H1 (cell line): ENCODE data around the gene GBX1. TPM values are rescaled to one million over a fixed set of nuclear protein-coding genes. Genes with fewer than 3 reads are reported as not detected.

ENCODE experiments used
- CTCF ChIA-PET: fragments of 300-600 bp; sonication (Branson Sonifier 250); formaldehyde crosslinking; loops from one replicate; lab custom pipeline; 2021; ENCODE audit not compliant: partially characterized antibody; lab: Charles Lee
- POLR2A ChIA-PET: fragments of 300-600 bp; sonication (Branson Sonifier 250); formaldehyde crosslinking; loops from one replicate; lab custom pipeline; 2021; ENCODE audit warnings: inconsistent platforms; ENCODE audit not compliant: partially characterized antibody; lab: Charles Lee
- DNase-seq, 2 experiments: peaks; one replicate each; pipeline versions ENCODE4 v3.0.0 to v3.0.0-alpha.2; 2010 to 2022; ENCODE audit warnings: low spot score in 2 of 2, low read depth in 1 of 2, mixed read lengths in 1 of 2
- FAIRE-seq: peaks from 2 replicates; lab custom pipeline; 2011; peaks lifted over from hg19 to GRCh38; lab: Jason Lieb, UNC
- H2AFZ ChIP-seq: 2 replicates; pipeline ENCODE4 v1.8.1; 2012; ENCODE audit warnings: low read length, inconsistent platforms
- H2AK5ac ChIP-seq: 2 replicates; pipeline ENCODE4 v1.6.1; 2013; ENCODE audit warnings: low read depth, low read length
- H2BK120ac ChIP-seq: replicated peaks from 2 replicates; pipeline ENCODE3; 2013; ENCODE audit warnings: low read depth, low read length, inconsistent platforms
- H2BK12ac ChIP-seq: 2 replicates; pipeline ENCODE4 v1.6.1; 2013; ENCODE audit warnings: low read depth, low read length
- H2BK15ac ChIP-seq: 2 replicates; pipeline ENCODE4 v1.6.1; 2013; ENCODE audit warnings: low read length
- H2BK20ac ChIP-seq: 2 replicates; pipeline ENCODE4 v1.6.1; 2013; ENCODE audit warnings: low read length
- H2BK5ac ChIP-seq: 2 replicates; pipeline ENCODE4 v1.6.1; 2013; ENCODE audit warnings: low read depth, low read length
- H3K14ac ChIP-seq: 2 replicates; pipeline ENCODE4 v1.6.1; 2013; ENCODE audit warnings: inconsistent platforms; ENCODE audit not compliant: insufficient read length
- H3K18ac ChIP-seq: 2 replicates; pipeline ENCODE4 v1.6.1; 2013; ENCODE audit warnings: low read length; ENCODE audit errors: extremely low read depth
- H3K23ac ChIP-seq: 2 replicates; pipeline ENCODE4 v1.6.1; 2013; ENCODE audit warnings: inconsistent platforms; ENCODE audit not compliant: insufficient read length
- H3K23me2 ChIP-seq: 2 replicates; pipeline ENCODE4 v1.6.1; 2013; ENCODE audit warnings: low read depth, low read length
- H3K27ac ChIP-seq: 2 replicates; pipeline ENCODE4 v1.6.1; 2011; ENCODE audit warnings: low read depth, low read length, inconsistent platforms
- H3K27me3 ChIP-seq, 4 experiments: replicated peaks in 1 of 4; 1 replicate in 1 of 4; 2 replicates in 3 of 4; pipeline versions ENCODE4 v1.6.1 to v1.8.1; 2011 to 2013; ENCODE audit warnings: low read length in 3 of 4, mild to moderate bottlenecking in 3 of 4, inconsistent platforms in 2 of 4, mixed read lengths in 2 of 4, moderate library complexity in 1 of 4; ENCODE audit not compliant: control insufficient read depth in 3 of 4, insufficient read depth in 3 of 4; ENCODE audit errors: extremely low read depth in 1 of 4
- H3K36me3 ChIP-seq, 4 experiments: 2 replicates each; pipeline versions ENCODE4 v1.6.1 to v1.8.1; 2011 to 2013; ENCODE audit warnings: mild to moderate bottlenecking in 4 of 4, low read length in 3 of 4, moderate library complexity in 2 of 4, control low read depth in 1 of 4, inconsistent platforms in 1 of 4; ENCODE audit not compliant: insufficient read depth in 4 of 4, control insufficient read depth in 2 of 4
- H3K4ac ChIP-seq: replicated peaks from 2 replicates; pipeline ENCODE3; 2013; ENCODE audit warnings: low read length, low read depth, mixed read lengths, inconsistent platforms; ENCODE audit not compliant: insufficient read length
- H3K4me1 ChIP-seq, 4 experiments: replicated peaks in 1 of 4; 1 replicate in 1 of 4; 2 replicates in 3 of 4; pipeline versions ENCODE4 v1.6.1 to v1.8.1; 2011 to 2013; ENCODE audit warnings: low read length in 3 of 4, inconsistent platforms in 2 of 4, mixed read lengths in 1 of 4; ENCODE audit not compliant: insufficient read depth in 4 of 4, control insufficient read depth in 3 of 4
- H3K4me2 ChIP-seq, 2 experiments: 2 replicates each; pipeline versions ENCODE4 v1.6.1 to v1.8.1; 2011 to 2013; ENCODE audit warnings: low read depth in 2 of 2, low read length in 2 of 2, control low read depth in 1 of 2, inconsistent platforms in 1 of 2, mild to moderate bottlenecking in 1 of 2; ENCODE audit not compliant: insufficient read depth in 1 of 2
- H3K4me3 ChIP-seq, 4 experiments: fragments of 200-600, 300-600 bp in 1 of 4; sonication (generic), shearing (Covaris generic), sonication (Bioruptor Twin) in 1 of 4; 2 replicates each; pipeline versions ENCODE4 v1.5.1 to v1.8.1; 2011 to 2016; ENCODE audit warnings: low read length in 4 of 4, low read depth in 3 of 4, control low read depth in 2 of 4, inconsistent platforms in 2 of 4, mild to moderate bottlenecking in 2 of 4, mixed read lengths in 1 of 4, moderate library complexity in 1 of 4; ENCODE audit not compliant: insufficient read depth in 2 of 4; ENCODE audit errors: extremely low read depth in 1 of 4
- H3K56ac ChIP-seq: replicated peaks from 2 replicates; pipeline ENCODE3; 2013; ENCODE audit warnings: low read depth, mild to moderate bottlenecking, mixed read lengths, low read length, inconsistent platforms; ENCODE audit not compliant: insufficient read length
- H3K79me1 ChIP-seq: 2 replicates; pipeline ENCODE4 v1.6.1; 2013; ENCODE audit warnings: low read depth, low read length, control low read depth
- H3K79me2 ChIP-seq, 2 experiments: 2 replicates each; pipeline versions ENCODE4 v1.6.1 to v1.8.1; 2012 to 2013; ENCODE audit warnings: low read length in 2 of 2, mild to moderate bottlenecking in 2 of 2, inconsistent platforms in 1 of 2; ENCODE audit not compliant: insufficient read depth in 2 of 2, control insufficient read depth in 1 of 2
- H3K9ac ChIP-seq, 4 experiments: replicated peaks in 1 of 4; 1 replicate in 1 of 4; 2 replicates in 3 of 4; pipeline versions ENCODE4 v1.6.1 to v1.8.1; 2011 to 2013; ENCODE audit warnings: low read depth in 3 of 4, low read length in 3 of 4, control low read depth in 2 of 4, mild to moderate bottlenecking in 2 of 4, moderate library complexity in 2 of 4, inconsistent platforms in 1 of 4; ENCODE audit errors: extremely low read depth in 1 of 4
- H3K9me3 ChIP-seq, 2 experiments: 2 replicates each; pipeline versions ENCODE4 v1.6.1 to v1.8.1; 2012 to 2013; ENCODE audit warnings: mild to moderate bottlenecking in 2 of 2, moderate library complexity in 2 of 2, control low read depth in 1 of 2, inconsistent platforms in 1 of 2, low read depth in 1 of 2, low read length in 1 of 2, mixed read lengths in 1 of 2; ENCODE audit not compliant: insufficient read depth in 2 of 2
- H4K20me1 ChIP-seq, 2 experiments: replicated peaks in 1 of 2; 2 replicates each; pipeline versions ENCODE3 to v1.8.1; 2011 to 2013; ENCODE audit warnings: inconsistent platforms in 2 of 2, low read length in 2 of 2, mild to moderate bottlenecking in 1 of 2; ENCODE audit not compliant: insufficient read depth in 2 of 2, control insufficient read depth in 1 of 2
- H4K5ac ChIP-seq: 2 replicates; pipeline ENCODE4 v1.6.1; 2013; ENCODE audit warnings: low read length, low read depth, mixed read lengths, inconsistent platforms; ENCODE audit not compliant: insufficient read length
- H4K8ac ChIP-seq: 2 replicates; pipeline ENCODE4 v1.8.0; 2013; ENCODE audit warnings: mild to moderate bottlenecking, moderate library complexity, low read length, inconsistent platforms; ENCODE audit not compliant: insufficient read depth; ENCODE audit errors: extremely low read depth
- H4K91ac ChIP-seq: replicated peaks from 2 replicates; pipeline ENCODE3; 2013; ENCODE audit warnings: low read length, mixed read lengths, inconsistent platforms; ENCODE audit not compliant: insufficient read length
- JUND ChIP-seq: IDR thresholded peaks from 2 replicates; pipeline ENCODE4 v1.6.1; 2011; ENCODE audit warnings: mild to moderate bottlenecking, improper control_type of control experiment, low read length
- RNF2 ChIP-seq: fragments of 200-900, 300-1000 bp; sonication (generic); IDR thresholded peaks from 2 replicates; pipeline ENCODE4 v1.7.1; 2016; ENCODE audit warnings: borderline replicate concordance, low read depth, mild to moderate bottlenecking, antibody characterized with exemption, low read length; ENCODE audit not compliant: poor library complexity, severe bottlenecking; ENCODE audit errors: missing control alignments
- WGBS, 2 experiments: shearing (Covaris generic) in 1 of 2; methylation state at CpG; one replicate each; pipeline versions ENCODE4 v1.1.6 to v1.1.7; 2013 to 2015; ENCODE audit warnings: low lambda C conversion rate in 2 of 2, mixed read lengths in 2 of 2, inconsistent platforms in 1 of 2, low coverage in 1 of 2, missing lambda C conversion rate in 1 of 2; ENCODE audit not compliant: insufficient replicate concordance in 2 of 2, insufficient coverage in 1 of 2, insufficient read length in 1 of 2; ENCODE audit errors: extremely low coverage in 1 of 2, missing lambda C conversion rate in 1 of 2; 5-methylcytosine and 5-hydroxymethylcytosine counted together
- polyA plus RNA-seq, 7 experiments: library from polyadenylated mRNA; depleted of rRNA in 3 of 7; stranded (reverse) in 5 of 7; unstranded in 2 of 7; fragments of >200 nt in 5 of 7; fragments of 200-250 nt in 2 of 7; gene quantifications; 1 replicate in 5 of 7; 2 replicates in 1 of 7; 4 replicates in 1 of 7; pipeline versions ENCODE4 v1.2.1 to v1.2.3, GENCODE V29; 2011 to 2013; ENCODE audit warnings: missing spikeins in 2 of 7, mixed read lengths in 2 of 7
- total RNA-seq: library from RNA; stranded (reverse); fragmentation: NEBNext Ultra II Directional; extraction: Animal tissue kit (Norgen Biotek cat#: 25700); gene quantifications from 2 replicates; pipeline ENCODE4 v1.2.1, GENCODE V29; 2021

The GBX1 gene
- total and polyA plus RNA-seq, 2 of the 8 experiments (the other 6 are each of a cell fraction or from before 2014, with no cell fraction given): not detected

- Histone ChIP-seq H3K4me2 (no peak overlapping the region), H4K8ac (no peak overlapping the region; the same call in 1 of the 2 replicates), H4K91ac (no peak overlapping the region), H2BK20ac (no peak overlapping the region), H2BK15ac (no peak overlapping the region), H3K4me3 (no peak overlapping the region), H3K18ac (no peak overlapping the region), H4K5ac (no peak overlapping the region), H2BK5ac (no peak overlapping the region), H3K9ac (no peak overlapping the region), H4K20me1 (peaks cover 4 to 25% of the 10 kb centered on the region in 2 experiments), H3K27me3 (peaks cover 0 to 6% (median 1%) of the 10 kb centered on the region in 4 experiments; a peak in 2 of 7 replicates), H2BK12ac (no peak overlapping the region), H3K9me3 (no peaks in the 10 kb centered on the region), H3K79me1 (no peaks in the 10 kb centered on the region), H3K79me2 (no peaks in the 10 kb centered on the region), H2AFZ (no peak overlapping the region), H3K56ac (no peak overlapping the region), H2AK5ac (no peak overlapping the region), H3K4ac (no peak overlapping the region), H3K14ac (no peak overlapping the region), H2BK120ac (no peak overlapping the region), H3K23me2 (no peaks in the 10 kb centered on the region; the same call in 1 of the 2 replicates), H3K4me1 (peaks cover 0 to 9% (median 5%) of the 10 kb centered on the region in 4 experiments; a peak in 6 of 7 replicates), H3K23ac (no peak overlapping the region), H3K36me3 (peaks cover 0 to 10% (median 5%) of the 10 kb centered on the region in 4 experiments; a peak in 5 of 8 replicates), H3K27ac (no peak overlapping the region)
- CTCF ChIA-PET: interaction anchor here (0.8 to 11.7 kb wide), 11 partner anchors 12 to 120 kb away, joined by 3 to 197 read pairs (median 4); partner anchors contain the start of gene GBX1
- POLR2A ChIA-PET: interaction anchor here (1.2 kb wide), 1 partner anchor 14 kb away, joined by 3 read pairs; no protein-coding TSS in a partner anchor
- no peak for FAIRE-seq
- WGBS, 2 experiments: 90% methylated on average over 13 of the region's 17 CpGs; no CpG with 5 or more reads in 1 of the 2 experiments
- DNase-seq: no peak
- TF ChIP-seq JUND: no peak
- no peak for TF ChIP-seq RNF2
Observed at GRCh38 chr7:151130741-151131157, 36.7 kb downstream of the GBX1 start.
